T-cell (primary cell): ENCODE measurements around the gene GFI1B. TPM values are rescaled to one million over a fixed set of nuclear protein-coding genes. Genes with fewer than 3 reads are reported as not detected.
"Not testable (repeated sequence)": the region's sequence is repeated elsewhere in the genome, so short reads cannot be mapped to it uniquely, and the experiment has no call there.

Experiments used
- ATAC-seq, 4 experiments: fragments of 200-7000 bp in 3 of 4; fragments of 150-1000 bp in 1 of 4; cut with Tn5 transposase; replicated peaks in 1 of 4; 1 replicate in 3 of 4; 2 replicates in 1 of 4; pipeline ENCODE4 v1.10.0; 2021; ENCODE audit warnings: moderate library complexity in 3 of 4, mild to moderate bottlenecking in 2 of 4, moderate number of reproducible peaks in 1 of 4
- CTCF ChIA-PET, 2 donors: fragments of 300-600 bp; sonication (Branson Sonifier 250); formaldehyde crosslinking; loops; one replicate each; lab custom pipeline; 2022; ENCODE audit warnings: antibody characterized with exemption in 2 of 2; lab: Charles Lee
- POLR2A ChIA-PET, 2 donors: fragments of 300-600 bp; sonication (Branson Sonifier 250); formaldehyde crosslinking; loops; one replicate each; lab custom pipeline; 2022; ENCODE audit warnings: antibody characterized with exemption in 2 of 2; lab: Charles Lee
- DNase-seq, 35 experiments: peaks; one replicate each; pipeline versions ENCODE4 v3.0.0 to v3.0.0-alpha.2; 2013 to 2023
- H3K27ac ChIP-seq: one replicate; pipeline ENCODE4 v1.5.1; 2013; ENCODE audit warnings: low read length
- H3K27me3 ChIP-seq, 2 experiments: replicated peaks in 1 of 2; 1 replicate in 1 of 2; 2 replicates in 1 of 2; pipeline versions ENCODE4 v1.6.1 to v1.7.0; 2013; ENCODE audit warnings: low read length in 1 of 2, mixed read lengths in 1 of 2; ENCODE audit not compliant: control insufficient read depth in 2 of 2, insufficient read depth in 2 of 2; ENCODE audit errors: extremely low read depth in 1 of 2
- H3K36me3 ChIP-seq, 2 donors: 1 replicate in 1 of 2; 2 replicates in 1 of 2; pipeline versions ENCODE4 v1.6.1 to v1.7.0; 2013; ENCODE audit warnings: low read length in 1 of 2; ENCODE audit not compliant: control insufficient read depth in 2 of 2, insufficient read depth in 1 of 2; ENCODE audit errors: extremely low read depth in 1 of 2
- H3K4me1 ChIP-seq, 2 experiments: 1 replicate in 1 of 2; 2 replicates in 1 of 2; pipeline versions ENCODE4 v1.6.1 to v1.7.0; 2013; ENCODE audit warnings: low read length in 2 of 2, mixed read lengths in 1 of 2; ENCODE audit not compliant: insufficient read depth in 2 of 2, control insufficient read depth in 1 of 2; ENCODE audit errors: extremely low read depth in 1 of 2
- H3K4me3 ChIP-seq, 2 donors: 1 replicate in 1 of 2; 2 replicates in 1 of 2; pipeline versions ENCODE4 v1.5.1 to v1.7.0; 2013; ENCODE audit warnings: mild to moderate bottlenecking in 2 of 2, low read length in 1 of 2, moderate library complexity in 1 of 2; ENCODE audit not compliant: control insufficient read depth in 1 of 2; ENCODE audit errors: extremely low read depth in 1 of 2
- H3K9me3 ChIP-seq: 2 replicates; pipeline ENCODE4 v1.7.0; 2013
- H3K27ac Mint-ChIP-seq, 2 donors: one replicate each; pipeline ENCODE4 v1.8.0; 2020 to 2021; ENCODE audit warnings: mild to moderate bottlenecking in 2 of 2, mixed read lengths in 2 of 2
- H3K27me3 Mint-ChIP-seq, 2 donors: one replicate each; pipeline ENCODE4 v1.8.0; 2021 to 2022; ENCODE audit warnings: mixed read lengths in 2 of 2
- H3K36me3 Mint-ChIP-seq: one replicate; pipeline ENCODE4 v1.8.0; 2021; ENCODE audit warnings: mixed read lengths
- H3K4me1 Mint-ChIP-seq, 3 donors: one replicate each; pipeline ENCODE4 v1.8.0; 2020 to 2022; ENCODE audit warnings: mixed read lengths in 3 of 3, mild to moderate bottlenecking in 1 of 3
- H3K4me3 Mint-ChIP-seq, 3 donors: one replicate each; pipeline ENCODE4 v1.8.0; 2020 to 2022; ENCODE audit warnings: mild to moderate bottlenecking in 3 of 3, mixed read lengths in 3 of 3, moderate library complexity in 3 of 3
- H3K9me3 Mint-ChIP-seq, 3 donors: one replicate each; pipeline ENCODE4 v1.8.0; 2020 to 2022; ENCODE audit warnings: mixed read lengths in 3 of 3
- WGBS: methylation state at CpG from one replicate; pipeline ENCODE4 v1.1.5; 2013; ENCODE audit warnings: missing lambda C conversion rate; ENCODE audit not compliant: insufficient coverage; 5-methylcytosine and 5-hydroxymethylcytosine counted together
- total RNA-seq, 35 experiments: library from RNA in 6 of 35; stranded (reverse) in 6 of 35; fragments of 120-200 nt in 1 of 35; gene quantifications; one replicate each; pipeline versions ENCODE4 v1.2.1 to v1.2.4 and lab custom pipeline; 2013 to 2026

Gene GFI1B
- total RNA-seq, 5 donors from 2014 or later (not counting 1 experiment from before 2014, with no cell fraction given), result 0.18 to 0.67 (median 0.37) TPM; not detected in 1

DNA sequence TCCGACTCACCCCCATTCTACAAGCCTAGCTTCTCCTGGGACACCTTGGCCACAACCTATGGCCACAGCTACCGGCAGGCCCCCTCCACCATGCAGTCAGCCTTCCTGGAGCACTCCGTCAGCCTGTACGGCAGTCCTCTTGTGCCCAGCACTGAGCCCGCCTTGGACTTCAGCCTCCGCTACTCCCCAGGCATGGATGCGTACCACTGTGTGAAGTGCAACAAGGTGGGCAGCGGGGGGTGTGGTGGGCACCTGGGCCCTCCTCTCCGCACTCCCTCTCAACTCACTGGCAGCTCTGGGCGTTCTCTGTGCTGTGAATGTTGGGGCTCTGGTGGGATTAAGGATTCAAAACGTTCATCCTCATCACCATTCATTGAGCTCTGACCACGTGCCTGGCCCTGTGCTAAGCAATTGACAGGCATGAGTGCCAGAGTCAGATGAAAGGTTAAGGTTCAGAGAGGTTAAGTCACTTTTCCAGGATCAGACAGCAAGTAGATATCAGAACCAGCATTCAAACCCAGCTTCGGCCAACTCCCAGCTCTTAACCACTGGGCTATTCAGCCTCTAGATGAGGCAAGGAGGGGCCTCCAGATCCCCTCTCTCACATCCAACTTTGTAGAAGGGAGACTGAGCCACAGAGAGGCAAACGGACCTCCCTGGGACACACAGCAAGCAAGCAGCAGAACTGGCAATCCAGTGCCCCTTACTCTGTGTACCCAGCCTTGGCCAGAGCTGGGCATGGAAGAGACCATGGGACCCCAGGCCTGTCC lies 9.9 kb downstream of the GFI1B start:
- ChIA-PET CTCF (no interaction called here), POLR2A (no interaction called here)
- Histone ChIP-seq H3K36me3 (no peaks in the 10 kb centered on the region), H3K4me1 (peaks cover 0 to 5% of the 10 kb centered on the region in 2 experiments), H3K27ac (no peak overlapping the region), H3K9me3 (no peaks in the 10 kb centered on the region), H3K4me3 (no peak overlapping the region), H3K27me3 (peaks cover 0 to 75% of the 10 kb centered on the region in 2 experiments)
- no peak overlapping the region for H3K27ac Mint-ChIP-seq
- no peaks in the 10 kb centered on the region for H3K9me3 Mint-ChIP-seq
- no peak for ATAC-seq
- H3K27me3 Mint-ChIP-seq, result peaks cover 19 to 52% of the 10 kb centered on the region in 2 donors
- H3K4me1 Mint-ChIP-seq, result peaks cover 0 to 3% (median 0%) of the 10 kb centered on the region in 3 donors
- no peak for DNase-seq
- no peak overlapping the region for H3K4me3 Mint-ChIP-seq
- H3K36me3 Mint-ChIP-seq, result no peaks in the 10 kb centered on the region
- 92% methylated on average over 6 of the region's 14 CpGs for WGBS

DNA sequence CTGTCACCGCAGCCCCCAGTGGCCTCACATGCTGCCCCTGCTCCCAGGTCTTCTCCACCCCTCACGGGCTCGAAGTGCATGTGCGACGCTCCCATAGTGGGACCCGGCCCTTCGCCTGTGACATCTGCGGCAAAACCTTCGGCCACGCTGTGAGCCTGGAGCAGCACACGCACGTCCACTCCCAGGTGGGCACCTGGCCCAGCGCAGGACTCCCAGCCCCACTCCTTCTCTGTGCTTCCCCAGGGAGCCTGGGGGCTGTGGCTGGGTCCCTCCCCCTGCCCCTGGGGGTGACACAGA lies 10.5 kb downstream of the GFI1B start:
- POLR2A ChIA-PET, result no interaction called here
- no peak overlapping the region for H3K4me3 ChIP-seq
- DNase-seq, result no peak

DNA sequence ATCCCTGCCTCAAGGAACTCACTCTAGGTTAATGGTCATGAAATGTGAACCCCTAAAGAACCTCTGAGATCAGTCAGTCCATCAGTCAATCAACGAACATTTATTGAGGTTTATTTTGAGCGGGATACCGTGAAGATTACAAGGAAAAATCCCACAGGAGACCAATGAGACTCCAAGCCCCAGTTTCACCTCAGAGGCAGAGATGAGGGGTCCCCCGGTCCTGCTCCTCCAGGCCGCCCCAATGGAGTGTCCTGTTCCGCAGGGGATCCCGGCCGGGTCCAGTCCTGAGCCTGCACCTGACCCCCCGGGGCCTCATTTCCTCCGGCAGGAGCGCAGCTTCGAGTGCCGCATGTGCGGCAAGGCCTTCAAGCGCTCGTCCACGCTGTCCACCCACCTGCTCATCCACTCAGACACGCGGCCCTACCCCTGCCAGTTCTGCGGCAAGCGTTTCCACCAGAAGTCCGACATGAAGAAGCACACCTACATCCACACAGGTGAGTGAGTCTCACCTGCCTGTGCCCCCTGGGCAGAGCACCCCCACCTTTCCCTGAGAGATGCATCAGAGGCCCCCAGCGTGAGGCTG lies 11.0 kb downstream of the GFI1B start:
- POLR2A ChIA-PET, result no interaction called here
- DNase-seq, result peak in 2 of 35 experiments; percentile 8 to 24
- no peak overlapping the region for H3K27ac ChIP-seq
- H3K27ac Mint-ChIP-seq, result no peak overlapping the region
- CTCF ChIA-PET, result no interaction called here
- H3K36me3 Mint-ChIP-seq, result no peaks in the 10 kb centered on the region
- no peaks in the 10 kb centered on the region for H3K36me3 ChIP-seq
- peaks cover 0 to 73% of the 10 kb centered on the region in 2 experiments for H3K27me3 ChIP-seq
- H3K9me3 Mint-ChIP-seq, result no peaks in the 10 kb centered on the region
- no peaks in the 10 kb centered on the region for H3K9me3 ChIP-seq
- peaks cover 3 to 5% of the 10 kb centered on the region in 2 experiments for H3K4me1 ChIP-seq
- peaks cover 2 to 6% (median 4%) of the 10 kb centered on the region in 3 donors for H3K4me1 Mint-ChIP-seq
- 89% methylated on average over 16 of the region's 23 CpGs for WGBS
- H3K4me3 ChIP-seq, result no peak overlapping the region
- no peak overlapping the region for H3K4me3 Mint-ChIP-seq
- ATAC-seq, result peak in 1 of 4 experiments; percentile 16
- peaks cover 24 to 53% of the 10 kb centered on the region in 2 donors for H3K27me3 Mint-ChIP-seq

More for the DNA sequence above, 10.5 kb downstream of the GFI1B start:
- CTCF ChIA-PET, result no interaction called here
- Mint-ChIP-seq H3K27me3 (peaks cover 19 to 49% of the 10 kb centered on the region in 2 donors), H3K4me1 (peaks cover 0 to 3% (median 0%) of the 10 kb centered on the region in 3 donors), H3K4me3 (no peak overlapping the region), H3K9me3 (no peaks in the 10 kb centered on the region), H3K36me3 (no peaks in the 10 kb centered on the region), H3K27ac (no peak overlapping the region)
- no peaks in the 10 kb centered on the region for H3K36me3 ChIP-seq
- no peak overlapping the region for H3K27ac ChIP-seq
- no peak for ATAC-seq
- H3K4me1 ChIP-seq, result peaks cover 0 to 5% of the 10 kb centered on the region in 2 experiments
- H3K27me3 ChIP-seq, result peaks cover 0 to 73% of the 10 kb centered on the region in 2 experiments
- 93% methylated on average over 13 of the region's 13 CpGs for WGBS
- no peaks in the 10 kb centered on the region for H3K9me3 ChIP-seq

DNA sequence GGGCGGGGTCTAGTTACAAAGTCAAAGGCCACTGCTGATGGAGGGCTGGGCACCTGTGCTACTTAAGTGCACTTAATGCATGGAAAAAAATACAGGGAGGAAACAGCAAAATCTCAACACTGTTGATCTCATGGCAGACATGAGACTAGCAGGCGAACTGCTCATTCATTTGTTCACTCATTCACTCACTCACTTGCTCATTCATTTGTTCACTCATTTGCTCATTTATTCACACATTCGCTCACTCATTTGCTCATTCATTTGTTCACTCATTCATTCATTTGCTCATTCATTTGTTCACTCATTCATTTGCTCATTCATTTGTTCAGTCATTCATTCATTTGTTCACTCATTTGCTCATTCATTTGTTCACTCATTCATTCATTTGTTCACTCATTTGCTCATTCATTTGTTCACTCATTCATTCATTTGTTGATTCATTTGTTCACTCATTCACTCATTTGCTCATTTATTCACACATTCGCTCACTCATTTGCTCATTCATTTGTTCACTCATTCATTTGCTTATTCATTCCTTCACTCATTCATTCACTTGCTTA lies 11.6 kb downstream of the GFI1B start:
- H3K27ac ChIP-seq, H3K36me3 ChIP-seq, H3K9me3 Mint-ChIP-seq, H3K36me3 Mint-ChIP-seq, H3K9me3 ChIP-seq, H3K4me1 Mint-ChIP-seq, H3K27ac Mint-ChIP-seq, POLR2A ChIA-PET, H3K4me3 Mint-ChIP-seq, CTCF ChIA-PET, DNase-seq, H3K4me3 ChIP-seq, H3K4me1 ChIP-seq: not testable (repeated sequence)
- peak in 2 of 4 experiments; percentile 31 to 32 for ATAC-seq
- 55% methylated on average over 2 of the region's 4 CpGs for WGBS
- peaks cover 0 to 74% of the 10 kb centered on the region in 2 experiments for H3K27me3 ChIP-seq
- H3K27me3 Mint-ChIP-seq, result peaks cover 26 to 58% of the 10 kb centered on the region in 2 donors

DNA sequence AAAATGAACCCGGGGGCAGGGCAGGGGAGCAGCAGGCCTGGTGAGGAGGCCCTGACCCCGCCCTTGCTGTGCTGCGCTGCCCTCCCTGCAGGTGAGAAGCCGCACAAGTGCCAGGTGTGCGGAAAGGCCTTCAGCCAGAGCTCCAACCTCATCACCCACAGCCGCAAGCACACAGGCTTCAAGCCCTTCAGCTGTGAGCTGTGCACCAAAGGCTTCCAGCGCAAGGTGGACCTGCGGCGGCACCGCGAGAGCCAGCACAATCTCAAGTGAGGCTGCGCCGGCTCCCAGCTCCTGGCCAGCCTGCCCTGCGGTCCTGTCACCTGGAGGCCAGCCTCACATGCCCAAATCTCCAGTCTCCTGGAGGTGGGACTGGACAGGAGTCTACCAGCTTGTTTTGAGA lies 12.3 kb downstream of the GFI1B start:
- H3K27me3 Mint-ChIP-seq, result peaks cover 26 to 57% of the 10 kb centered on the region in 2 donors

DNA sequence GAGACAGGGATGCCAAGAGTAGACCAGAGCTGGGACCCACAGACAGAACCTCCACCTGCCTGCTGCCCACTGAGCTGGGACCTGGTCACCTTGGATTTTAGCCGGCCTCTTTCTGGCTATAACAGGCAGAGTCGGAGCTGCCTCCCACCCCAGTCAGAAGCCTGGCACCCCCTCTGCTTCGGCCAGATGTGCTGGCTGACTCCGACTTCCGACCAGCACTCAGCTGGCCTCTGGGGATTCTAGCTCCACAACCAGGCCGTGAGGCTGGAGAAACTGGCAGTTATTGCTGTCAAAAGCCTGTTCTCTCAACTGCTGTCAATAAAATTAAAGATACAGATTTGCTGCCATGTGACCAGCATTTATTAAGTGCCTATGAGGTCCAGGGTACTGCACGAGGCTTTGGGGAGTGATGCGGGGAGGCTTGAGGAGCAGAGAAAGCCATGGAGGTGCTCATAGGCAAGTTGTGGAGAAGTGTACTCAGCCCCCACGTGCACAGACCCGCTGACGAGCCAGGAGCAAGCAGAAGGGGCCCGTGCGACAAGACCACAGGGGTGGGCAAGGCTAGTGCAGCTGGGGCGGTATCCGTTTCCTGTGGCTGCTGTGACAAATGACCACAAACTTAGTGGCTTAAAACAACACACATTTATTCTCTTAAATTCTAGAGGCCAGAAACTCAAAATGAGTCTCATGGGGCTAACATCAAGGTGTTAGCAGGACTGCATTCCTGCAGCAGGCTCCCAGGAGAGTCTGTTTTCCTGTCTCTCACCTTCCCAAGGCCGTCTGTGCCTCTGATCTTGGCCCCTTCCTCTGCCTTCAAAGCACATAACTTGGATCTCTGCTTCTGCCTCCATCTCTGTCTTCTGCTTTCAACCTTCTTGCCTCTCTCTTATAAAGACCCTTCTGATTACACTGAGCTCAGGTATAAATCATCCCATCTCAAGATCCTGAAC lies 13.1 kb downstream of the GFI1B start:
- peak in 3 of 35 experiments; percentile 10 to 27 (median 13) for DNase-seq
- Mint-ChIP-seq H3K4me3 (no peak overlapping the region), H3K27ac (no peak overlapping the region), H3K27me3 (peaks cover 21 to 55% of the 10 kb centered on the region in 2 donors), H3K36me3 (no peaks in the 10 kb centered on the region), H3K9me3 (no peaks in the 10 kb centered on the region), H3K4me1 (peaks cover 3 to 9% (median 7%) of the 10 kb centered on the region in 3 donors)
- Histone ChIP-seq H3K27ac (no peak overlapping the region), H3K27me3 (peaks cover 0 to 75% of the 10 kb centered on the region in 2 experiments), H3K36me3 (no peaks in the 10 kb centered on the region), H3K4me3 (no peak overlapping the region), H3K9me3 (no peaks in the 10 kb centered on the region), H3K4me1 (peaks cover 3 to 8% of the 10 kb centered on the region in 2 experiments)
- ChIA-PET POLR2A (no interaction called here), CTCF (no interaction called here)
- 45% methylated on average over 15 of the region's 16 CpGs for WGBS
- no peak for ATAC-seq

More for the DNA sequence above, 12.3 kb downstream of the GFI1B start:
- Histone ChIP-seq H3K4me1 (peaks cover 3 to 8% of the 10 kb centered on the region in 2 experiments), H3K9me3 (no peaks in the 10 kb centered on the region), H3K36me3 (no peaks in the 10 kb centered on the region), H3K27me3 (peaks cover 0 to 74% of the 10 kb centered on the region in 2 experiments), H3K4me3 (no peak overlapping the region), H3K27ac (no peak overlapping the region)
- no peak overlapping the region for H3K4me3 Mint-ChIP-seq
- 88% methylated on average over 12 of the region's 14 CpGs for WGBS
- no peaks in the 10 kb centered on the region for H3K9me3 Mint-ChIP-seq
- H3K4me1 Mint-ChIP-seq, result peaks cover 3 to 9% (median 7%) of the 10 kb centered on the region in 3 donors
- ChIA-PET CTCF (no interaction called here), POLR2A (no interaction called here)
- H3K27ac Mint-ChIP-seq, result no peak overlapping the region
- ATAC-seq (no peak), DNase-seq (no peak)
- H3K36me3 Mint-ChIP-seq, result no peaks in the 10 kb centered on the region
